HepG2 (cell line): ENCODE measurements around the gene NDUFS6. TPM values are rescaled to one million over a fixed set of nuclear protein-coding genes. Genes with fewer than 3 reads are reported as not detected.

Source experiments
- ATAC-seq: fragments of 200-7000 bp; cut with Tn5 transposase; 3 replicates; pipeline ENCODE4 v1.9.1; 2020; ENCODE audit warnings: mild to moderate bottlenecking, moderate library complexity
- BruUV-seq: library from RNA; stranded (reverse); fragments of 400-500 nt; replicated peaks from 2 replicates; lab custom pipeline; 2021; lab: Mats Ljungman, UMichigan
- CTCF ChIA-PET: fragments of 300-600 bp; formaldehyde crosslinking; extraction: SDS; loops from one replicate; lab custom pipeline; 2021; ENCODE audit warnings: low total read pairs, inconsistent platforms, low intra/inter-chr PET ratio; lab: Yijun Ruan, JAX
- POLR2A ChIA-PET: fragments of 350-600 bp; sonication (Branson Sonifier 250); formaldehyde crosslinking; loops from one replicate; lab custom pipeline; 2020; ENCODE audit warnings: antibody characterized with exemption, inconsistent platforms; lab: Yijun Ruan, JAX
- DNase-seq: peaks from one replicate; pipeline ENCODE4 v3.0.0-alpha.2; 2015; ENCODE audit warnings: low spot score
- FAIRE-seq: peaks from 3 replicates; lab custom pipeline; 2011; peaks lifted over from hg19 to GRCh38; lab: Jason Lieb, UNC
- H2AFZ ChIP-seq: one replicate; pipeline ENCODE4 v1.6.1; 2011; ENCODE audit warnings: low read length, inconsistent platforms
- H3K27ac ChIP-seq: fragments of 300-600 bp; 3 replicates; pipeline ENCODE4 v1.8.0; 2011; ENCODE audit warnings: mixed run types, mild to moderate bottlenecking, mixed read lengths, low read length, inconsistent platforms; ENCODE audit not compliant: insufficient read depth; ENCODE audit errors: extremely low read length
- H3K27me3 ChIP-seq, 2 experiments: fragments of 200-600 bp in 1 of 2; 2 replicates in 1 of 2; 3 replicates in 1 of 2; pipeline versions ENCODE4 v1.6.0 to v1.8.0; 2011; ENCODE audit warnings: low read length in 2 of 2, mild to moderate bottlenecking in 2 of 2, moderate library complexity in 2 of 2, inconsistent platforms in 1 of 2; ENCODE audit not compliant: insufficient read depth in 2 of 2, control insufficient read depth in 1 of 2
- H3K36me3 ChIP-seq, 2 experiments: fragments of 200-600 bp in 1 of 2; replicated peaks in 1 of 2; 2 replicates in 1 of 2; 3 replicates in 1 of 2; pipeline versions ENCODE4 v1.5.1 to v1.8.0; 2011; ENCODE audit warnings: low read length in 2 of 2, inconsistent platforms in 1 of 2; ENCODE audit not compliant: insufficient read depth in 2 of 2, control insufficient read depth in 1 of 2
- H3K4me1 ChIP-seq: 2 replicates; pipeline ENCODE4 v1.5.1; 2012; ENCODE audit warnings: low read length, inconsistent platforms; ENCODE audit not compliant: insufficient read depth
- H3K4me2 ChIP-seq: 2 replicates; pipeline ENCODE4 v1.6.0; 2011; ENCODE audit warnings: low read depth, low read length, inconsistent platforms
- H3K4me3 ChIP-seq, 3 experiments: fragments of 200-600 bp in 1 of 3; sonication (generic), shearing (Covaris generic) in 1 of 3; replicated peaks in 1 of 3; 2 replicates each; pipeline ENCODE4 v1.5.1; 2011 to 2016; ENCODE audit warnings: low read length in 3 of 3, inconsistent platforms in 2 of 3, low read depth in 2 of 3, mild to moderate bottlenecking in 2 of 3, control low read depth in 1 of 3, mixed read lengths in 1 of 3; ENCODE audit not compliant: insufficient read depth in 1 of 3
- H3K79me2 ChIP-seq: one replicate; pipeline ENCODE4 v1.6.1; 2011; ENCODE audit warnings: low read length, inconsistent platforms; ENCODE audit not compliant: insufficient read depth
- H3K9ac ChIP-seq: 2 replicates; pipeline ENCODE4 v1.6.0; 2011; ENCODE audit warnings: mild to moderate bottlenecking, low read depth, low read length, inconsistent platforms; ENCODE audit not compliant: insufficient read depth
- H3K9me3 ChIP-seq: 2 replicates; pipeline ENCODE4 v1.5.1; 2012; ENCODE audit warnings: mild to moderate bottlenecking, low read length
- H4K20me1 ChIP-seq: 2 replicates; pipeline ENCODE4 v1.6.0; 2011; ENCODE audit warnings: inconsistent platforms, mild to moderate bottlenecking, low read length, moderate library complexity; ENCODE audit not compliant: insufficient read depth
- ATF4 ChIP-seq, 2 experiments: fragments of 450-650 bp in 1 of 2; sonication (generic) in 1 of 2; formaldehyde crosslinking; IDR thresholded peaks; 2 replicates each; pipeline versions ENCODE4 v1.5.0 to v1.8.0; 2020 to 2022; ENCODE audit warnings: mild to moderate bottlenecking in 1 of 2, missing genetic modification reagents in 1 of 2
- MNT ChIP-seq: fragments of 450-650 bp; IDR thresholded peaks from 2 replicates; pipeline ENCODE4 v1.6.1; 2016
- PRDM15 ChIP-seq: sonication (generic); formaldehyde crosslinking; IDR thresholded peaks from 2 replicates; pipeline ENCODE4 v1.4.0; 2020; ENCODE audit warnings: missing genetic modification reagents
- WGBS: methylation state at CpG from one replicate; pipeline ENCODE4 v1.1.6; 2017; ENCODE audit warnings: low lambda C conversion rate; 5-methylcytosine and 5-hydroxymethylcytosine counted together
- in situ Hi-C: cut with HindIII; loops from 2 replicates; pipeline ENCODE4 v1.10.0; 2017; ENCODE audit warnings: low pct_unique_long_range_greater_than_20kb; ENCODE audit not compliant: extremely low pct_ligation_motif_present
- intact Hi-C: fragments of 100-400 bp; cut with micrococcal nuclease; formaldehyde crosslinking; loops from one replicate; pipeline ENCODE4 v1.10.0; 2022; ENCODE audit not compliant: unreplicated experiment
- polyA plus RNA-seq, 8 experiments: library from polyadenylated mRNA; depleted of rRNA in 3 of 8; stranded (reverse) in 7 of 8; unstranded in 1 of 8; fragments of >200 nt; fragmentation: Illumina TruSeq in 4 of 8; extraction: Trizol in 4 of 8; gene quantifications; 2 replicates each; pipeline versions ENCODE4 v1.2.1 to v1.2.3, GENCODE V29; 2011 to 2016; ENCODE audit warnings: low read depth in 4 of 8, missing spikeins in 1 of 8, mixed read lengths in 1 of 8; ENCODE audit not compliant: insufficient read depth in 1 of 8
- total RNA-seq, 5 experiments: library from RNA; depleted of rRNA; stranded (reverse); fragments of >200 nt; fragmentation: Illumina TruSeq; extraction: Trizol; gene quantifications; 2 replicates each; pipeline ENCODE4 v1.2.3, GENCODE V29; 2016; ENCODE audit warnings: low read depth in 1 of 5

NDUFS6 gene
- total and polyA plus RNA-seq, 2 of the 13 experiments (the other 11 are each of a cell fraction or from before 2014, with no cell fraction given) = 23.7 to 50.4 TPM

- H3K4me3 ChIP-seq = no peak overlapping the region
- TF ChIP-seq ATF4 (CRISPR knock-in tag; IDR thresholded peaks at IDR 0.05) (no peak), PRDM15 (CRISPR knock-in tag) (0 out of 2 replicates have a peak, but pooled peaks have one; percentile 50), MNT (peak; percentile 90)
- no peaks in the 10 kb centered on the region for H3K79me2 ChIP-seq
- H2AFZ ChIP-seq = no peak overlapping the region
- H3K9ac ChIP-seq = no peak overlapping the region
- H3K4me2 ChIP-seq = no peak overlapping the region
- H4K20me1 ChIP-seq = no peaks in the 10 kb centered on the region
- H3K4me1 ChIP-seq = no peaks in the 10 kb centered on the region
- H3K27me3 ChIP-seq = peaks cover 24 to 82% of the 10 kb centered on the region in 2 experiments; a peak in 4 of 5 replicates
- ChIA-PET POLR2A (no interaction called here), CTCF (no interaction called here)
- 32% methylated on average over 14 of the region's 14 CpGs for WGBS
- no peaks in the 10 kb centered on the region for H3K36me3 ChIP-seq
- no TSS peak for BruUV-seq
- no peaks in the 10 kb centered on the region for H3K9me3 ChIP-seq
- no peak for ATAC-seq
- H3K27ac ChIP-seq = no peak overlapping the region
- no peak for DNase-seq
- intact Hi-C loops = no loop called here
- in situ Hi-C loops = no loop called here
- no peak for FAIRE-seq
Measured at GRCh38 chr5:1782385-1783215, 18.6 kb upstream of the NDUFS6 start.
